Islet of Langerhans (tissue), 1 donor: ENCODE measurements around the gene FGD3.

Source experiments
- FAIRE-seq: peaks from one replicate; lab custom pipeline; 2011; peaks lifted over from hg19 to GRCh38; lab: Jason Lieb, UNC

FGD3 gene

DNA sequence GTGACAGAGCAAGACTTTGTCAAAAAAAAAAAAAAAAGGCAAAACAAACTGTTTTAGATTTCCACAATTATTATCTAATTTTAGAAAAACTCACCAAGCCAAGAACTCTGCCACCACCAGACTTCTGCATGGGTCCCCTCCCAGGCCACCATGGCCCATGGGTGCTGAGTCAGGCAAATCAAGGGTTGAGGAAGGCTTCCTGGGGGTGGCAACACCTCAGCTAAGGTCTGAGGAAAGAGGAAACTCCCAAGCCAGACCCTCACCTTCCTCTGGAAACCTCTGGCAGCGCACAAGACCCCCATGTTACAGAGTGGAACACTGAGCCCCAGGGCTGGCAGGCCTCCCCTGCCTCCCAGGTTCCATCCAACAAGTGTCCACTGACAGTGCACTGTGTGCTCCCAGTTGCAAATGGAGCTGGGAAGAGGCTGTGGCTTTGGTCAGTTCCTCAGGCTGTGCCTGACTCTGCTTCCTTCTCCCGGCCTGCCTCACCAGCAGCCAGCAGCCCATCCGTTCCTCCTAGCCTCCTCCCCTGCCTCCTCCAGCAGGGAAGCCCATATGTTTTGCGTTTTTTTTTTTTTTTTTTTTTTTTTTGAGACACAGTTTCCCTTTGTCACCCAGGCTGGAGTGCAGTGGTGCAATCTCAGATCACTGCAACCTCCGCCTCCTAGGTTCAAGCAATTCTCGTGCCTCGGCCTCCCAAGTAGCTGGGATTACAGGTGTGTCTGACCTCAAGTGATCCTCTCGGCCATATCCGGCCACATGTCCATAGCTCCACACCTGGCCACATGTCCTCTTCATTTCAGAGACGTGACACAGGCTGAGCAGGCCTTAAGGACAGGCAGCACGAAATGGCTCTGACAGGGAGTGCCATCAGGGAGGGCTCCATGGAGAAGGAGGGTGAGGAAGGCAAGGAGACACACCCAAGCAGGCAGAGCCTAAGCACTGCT is 107.7 kb downstream of the FGD3 start:
- FAIRE-seq: no peak

DNA sequence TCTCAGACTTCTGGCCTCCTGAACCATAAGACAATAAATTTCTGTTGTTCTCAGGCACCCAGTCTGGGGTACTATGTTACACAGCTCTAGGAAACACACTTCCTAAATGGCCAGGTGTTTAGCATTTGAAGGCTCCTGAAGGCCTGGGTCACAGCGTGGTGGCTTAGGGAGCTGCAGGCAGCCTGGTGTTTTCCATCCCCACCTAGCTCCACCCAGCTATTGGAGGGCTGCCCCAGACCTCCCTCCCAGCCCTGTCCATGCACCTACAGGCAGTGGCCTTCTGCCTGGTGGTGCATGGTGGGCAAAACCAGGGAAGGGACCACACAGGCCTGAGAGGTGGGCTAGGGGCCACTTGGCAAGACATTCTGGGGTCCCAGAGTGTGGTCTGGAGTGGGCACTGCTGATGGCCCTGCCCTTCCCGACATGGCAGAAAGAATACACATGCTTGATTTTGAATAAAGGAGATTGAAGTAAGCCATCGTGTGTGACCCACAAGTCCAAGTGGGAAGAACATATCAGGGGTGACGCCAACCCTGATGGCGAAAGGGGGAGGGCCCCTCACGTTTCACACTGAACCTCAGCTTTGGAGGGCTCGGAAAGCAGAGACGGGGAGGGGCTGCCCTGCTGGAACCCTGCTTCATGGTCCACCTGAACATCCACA is 109.8 kb downstream of the FGD3 start:
- no peak for FAIRE-seq

DNA sequence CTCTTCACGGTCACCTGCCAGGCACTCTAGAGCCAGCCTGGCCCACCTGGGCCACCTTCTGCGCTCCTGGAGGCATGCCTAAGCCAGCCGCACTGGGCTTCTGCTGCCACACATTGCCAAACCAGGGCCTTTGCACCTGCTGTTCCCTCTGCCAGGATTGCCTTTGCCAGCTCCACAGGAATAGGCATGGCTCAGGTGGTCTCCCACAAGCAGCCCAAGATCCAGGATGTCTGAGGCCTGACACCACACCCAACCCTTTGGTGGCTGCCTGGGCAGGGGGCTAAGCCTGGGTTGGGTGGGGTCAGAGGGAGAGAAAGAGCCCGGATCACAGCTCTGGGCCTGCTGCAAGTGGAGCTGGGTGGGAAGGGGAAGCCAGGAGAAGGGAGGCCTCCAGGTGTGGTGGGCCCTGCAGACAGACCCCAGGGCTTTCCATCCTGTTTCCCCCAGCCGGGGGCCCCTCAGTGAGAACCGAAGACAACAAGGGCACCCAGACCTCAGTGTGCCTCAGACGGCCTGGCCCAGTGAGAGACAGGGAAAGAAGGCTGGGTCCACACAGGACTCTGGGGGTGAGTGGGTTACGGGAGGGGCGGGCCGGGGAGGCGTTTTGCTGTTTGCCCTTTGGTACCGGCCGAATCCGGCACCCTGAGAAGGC is 110.5 kb downstream of the FGD3 start:
- FAIRE-seq: no peak

DNA sequence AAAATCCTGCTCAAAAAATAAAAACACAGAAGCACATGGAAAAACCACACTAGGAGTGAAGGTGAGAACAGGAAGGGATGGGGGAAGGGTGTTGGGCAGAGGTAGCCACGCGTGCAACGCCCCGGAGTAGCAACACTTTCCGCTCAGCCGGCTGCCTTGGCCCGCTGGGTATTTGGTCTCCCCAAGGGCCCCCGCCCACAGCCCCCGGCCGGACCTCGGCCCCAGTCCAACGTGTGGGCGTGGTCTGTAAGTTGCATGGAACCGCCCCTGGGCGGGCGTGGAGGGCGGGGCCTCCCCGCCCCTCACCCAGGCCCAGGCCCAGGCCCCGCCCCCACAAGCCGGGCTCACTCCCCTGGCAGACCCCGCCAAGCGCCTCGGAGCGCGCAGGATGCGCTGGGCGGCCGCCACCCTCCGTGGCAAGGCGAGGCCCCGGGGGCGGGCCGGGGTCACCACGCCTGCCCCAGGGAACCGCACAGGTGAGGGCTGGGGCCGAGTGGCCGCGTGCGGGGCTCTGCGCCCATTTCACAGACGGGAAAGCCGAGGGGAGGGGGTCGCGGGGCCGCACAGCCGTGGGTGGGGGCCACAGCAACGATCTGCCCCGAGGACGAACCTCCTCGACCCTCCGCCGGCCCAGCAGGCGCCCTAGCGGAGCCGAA is 111.2 kb downstream of the FGD3 start, which contains the start of gene SUSD3:
TSS of gene SUSD3 (plus strand) at position 347 of the 656 bp plus-strand sequence. CDS start at position 389, 42 bp downstream.
- no peak for FAIRE-seq

DNA sequence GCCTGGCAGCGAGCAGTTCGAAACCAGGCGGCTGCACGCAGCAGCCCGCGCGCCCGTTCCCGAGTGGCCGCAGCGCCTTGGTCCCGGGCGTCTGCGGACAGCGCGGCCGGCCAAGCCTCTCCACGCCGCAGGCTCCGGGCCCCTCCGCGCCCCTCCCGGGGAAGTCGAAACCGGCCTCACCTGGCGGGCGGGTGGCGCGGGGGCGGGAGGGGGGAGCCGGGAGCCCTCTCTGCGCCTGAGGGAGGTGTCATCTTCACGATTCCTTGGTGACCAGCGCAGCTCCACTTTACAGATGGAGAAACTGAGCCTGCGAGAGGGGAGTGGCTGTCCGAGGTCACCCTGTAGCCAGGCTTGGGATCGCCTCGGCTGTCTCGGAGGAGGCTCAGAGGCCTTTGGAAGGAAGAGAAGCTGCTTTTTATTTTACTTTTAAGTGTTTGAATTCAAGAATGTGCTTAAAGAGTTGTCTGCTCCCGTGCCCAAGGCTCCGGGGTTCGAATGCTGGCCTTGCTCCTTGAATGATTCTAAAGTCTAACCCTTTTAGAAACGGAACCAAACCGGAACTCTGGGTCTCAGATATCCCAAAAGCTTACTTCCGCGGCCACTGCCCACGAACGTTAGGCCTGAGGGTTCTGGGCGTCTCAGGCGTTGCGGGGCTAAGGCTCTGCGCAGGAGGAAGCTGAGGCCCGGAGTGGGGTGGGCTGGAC is 111.8 kb downstream of the FGD3 start:
- FAIRE-seq: no peak

DNA sequence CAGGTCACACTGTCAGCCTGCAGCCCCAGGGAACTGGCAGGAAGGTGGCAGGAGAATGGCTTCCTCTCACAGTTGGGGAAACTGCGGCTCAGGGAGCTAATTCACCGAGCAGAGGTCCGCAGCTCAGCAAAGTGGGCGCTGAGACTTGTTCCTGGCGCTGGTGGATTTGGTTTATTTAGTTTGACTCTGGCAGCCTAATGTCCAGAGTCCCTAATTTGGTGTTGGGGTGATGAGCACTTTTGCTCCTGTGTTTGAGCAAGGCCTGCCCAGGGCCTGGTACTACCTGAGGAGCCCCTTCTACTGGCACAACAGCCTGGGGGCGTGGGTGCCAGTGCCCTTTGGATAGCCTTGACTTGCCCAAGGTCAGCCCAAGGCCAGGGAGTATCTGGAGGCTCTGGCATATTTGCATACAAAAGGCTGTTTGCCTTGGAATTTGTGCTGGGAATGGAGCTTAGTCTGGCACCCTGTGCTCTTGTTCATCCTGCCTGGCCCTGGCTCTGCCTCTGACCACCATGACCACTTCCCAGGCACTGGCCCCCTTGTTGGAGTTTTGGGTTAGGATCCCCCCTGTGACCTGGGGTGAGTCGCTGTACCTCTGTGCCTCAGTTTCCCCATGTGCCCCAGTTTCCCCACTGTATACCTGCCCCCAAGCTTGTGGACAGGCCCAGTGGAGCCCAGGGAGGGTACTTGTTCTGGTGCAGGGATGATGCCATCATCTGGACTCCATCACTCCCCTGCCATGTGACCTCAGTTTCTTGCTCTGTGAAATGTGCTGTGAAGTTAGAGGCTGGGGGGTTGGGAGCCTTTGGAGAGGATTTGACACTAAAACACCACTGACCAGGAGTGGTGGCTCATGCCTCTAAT is 112.6 kb downstream of the FGD3 start:
- no peak for FAIRE-seq

DNA sequence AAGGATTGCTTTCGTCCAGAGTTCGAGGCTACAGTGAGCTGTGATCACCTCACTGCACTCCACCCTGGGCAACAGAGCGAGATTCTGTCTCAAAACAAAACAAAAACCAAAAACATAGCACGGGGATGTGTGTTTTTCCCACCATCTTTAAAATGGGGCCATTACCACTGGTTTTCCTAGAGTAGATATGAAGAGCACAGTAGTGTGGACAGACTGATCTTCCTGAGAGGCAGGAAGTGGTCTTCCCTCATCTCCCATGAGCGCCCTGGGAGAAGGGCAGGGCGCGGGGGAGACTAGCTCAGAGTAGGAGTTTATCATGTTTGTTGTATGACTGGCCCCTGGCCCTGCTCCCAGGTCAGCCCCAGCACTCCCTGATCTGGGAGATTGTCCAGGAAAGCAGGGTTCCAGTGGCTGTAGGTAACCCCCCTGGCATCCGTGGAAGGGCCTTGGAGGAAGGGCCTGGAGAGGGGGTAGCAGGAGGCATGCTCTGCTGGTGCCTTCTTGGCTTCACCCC is 113.5 kb downstream of the FGD3 start:
- no peak for FAIRE-seq

DNA sequence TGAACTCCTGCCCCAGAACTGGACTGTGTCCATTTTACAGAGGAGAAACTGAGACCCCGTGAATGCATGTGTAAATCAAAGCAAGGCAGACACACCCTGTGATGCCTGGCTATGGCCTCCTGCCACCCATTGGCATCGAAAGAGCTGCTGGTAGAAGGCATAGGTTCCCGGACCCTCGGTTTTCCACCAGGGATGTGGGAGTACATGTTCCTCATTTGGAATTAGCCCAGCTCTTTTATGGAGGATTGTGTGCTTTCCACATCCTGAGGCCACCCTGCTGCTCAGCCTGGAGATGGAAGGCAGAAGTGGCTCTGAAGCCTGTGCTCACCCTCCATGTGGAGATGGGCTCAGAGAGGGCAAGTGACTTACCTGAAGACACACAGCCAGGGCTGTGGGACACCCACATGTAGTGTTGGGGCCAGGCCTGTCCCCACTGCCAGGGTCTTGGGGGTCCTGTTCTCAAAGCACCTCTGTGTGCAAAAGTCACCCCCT is 114.0 kb downstream of the FGD3 start:
- FAIRE-seq: no peak

DNA sequence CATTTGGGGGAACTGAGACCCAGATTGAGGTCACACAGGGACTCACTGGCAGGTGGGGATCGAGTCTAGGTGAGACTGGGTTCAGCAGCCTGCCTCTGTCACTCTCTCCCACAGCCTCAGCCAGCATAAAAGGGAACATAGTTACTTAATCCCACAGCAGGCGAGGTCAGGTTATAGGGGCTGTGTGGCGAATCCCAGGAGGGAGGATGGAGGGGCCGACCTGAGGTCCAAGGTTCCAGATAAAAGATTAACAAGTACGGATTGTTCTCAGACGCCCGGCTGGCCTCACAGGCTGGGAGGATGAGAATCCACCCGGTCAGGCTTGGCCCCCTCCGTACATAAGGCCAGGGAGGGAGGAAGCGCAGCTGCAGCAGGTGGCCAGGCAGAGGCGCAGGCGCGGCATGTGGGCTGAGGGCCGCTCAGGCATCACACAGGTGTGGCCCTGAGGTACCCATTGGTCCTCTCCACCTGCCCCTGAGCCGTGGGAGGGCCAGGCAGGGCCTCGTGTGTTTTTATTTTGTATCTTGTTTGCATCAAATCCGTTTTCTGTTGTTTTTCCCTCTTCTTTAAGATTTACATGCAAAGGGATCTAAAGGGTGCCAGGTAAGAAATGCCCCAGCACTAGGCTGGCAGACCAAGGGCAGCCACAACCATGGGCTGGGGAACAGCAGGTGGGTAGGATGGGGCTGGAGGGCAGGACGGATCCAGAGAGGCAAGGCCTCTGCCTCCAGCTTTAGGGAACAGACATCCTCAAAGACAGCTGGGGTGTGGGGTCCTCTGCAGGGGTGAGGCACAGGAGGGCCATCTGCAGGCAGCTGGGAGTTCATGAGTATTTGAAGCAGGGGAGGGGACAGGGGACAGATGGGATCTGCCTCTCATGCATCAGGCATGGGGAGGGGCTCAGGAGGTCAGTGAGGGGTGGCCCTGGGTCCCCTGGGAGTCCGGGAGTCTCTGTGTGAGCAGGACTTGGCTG is 114.8 kb downstream of the FGD3 start:
- no peak for FAIRE-seq

DNA sequence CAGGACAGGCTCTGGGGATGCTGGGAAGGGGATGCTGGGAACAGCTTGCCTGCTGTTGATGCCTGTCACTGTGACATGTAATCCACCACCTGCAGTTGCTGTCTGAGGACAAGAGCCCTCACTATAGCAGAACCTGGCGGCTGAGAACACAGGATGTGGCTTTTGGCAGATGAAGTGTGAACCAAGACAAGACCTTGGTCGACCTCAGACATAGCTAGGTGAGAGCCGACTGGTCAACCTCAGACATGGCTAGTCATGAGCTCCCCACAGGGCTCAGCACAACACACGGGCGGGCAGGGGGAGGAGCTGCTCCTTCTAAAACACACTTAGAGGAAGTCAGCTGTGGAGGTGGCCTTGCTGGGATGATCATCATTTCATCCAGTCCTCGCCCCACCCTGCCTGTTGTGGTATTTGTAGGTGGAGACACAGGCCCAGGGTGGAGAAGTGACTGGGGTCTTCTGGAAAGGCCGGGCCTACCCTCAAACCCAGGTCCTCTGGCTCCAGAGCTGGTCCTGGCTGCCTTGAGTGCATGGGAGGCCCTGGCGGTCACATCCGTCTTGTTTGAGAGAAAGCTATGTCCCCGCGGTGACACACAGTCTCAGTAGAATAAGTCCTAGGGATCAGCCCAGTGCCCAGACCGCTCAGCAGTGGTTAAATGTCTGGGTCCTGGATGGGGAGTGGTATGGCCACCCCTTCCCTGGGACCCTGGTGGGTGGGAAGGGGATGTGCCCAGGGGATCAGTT is 117.2 kb downstream of the FGD3 start:
- FAIRE-seq: no peak

DNA sequence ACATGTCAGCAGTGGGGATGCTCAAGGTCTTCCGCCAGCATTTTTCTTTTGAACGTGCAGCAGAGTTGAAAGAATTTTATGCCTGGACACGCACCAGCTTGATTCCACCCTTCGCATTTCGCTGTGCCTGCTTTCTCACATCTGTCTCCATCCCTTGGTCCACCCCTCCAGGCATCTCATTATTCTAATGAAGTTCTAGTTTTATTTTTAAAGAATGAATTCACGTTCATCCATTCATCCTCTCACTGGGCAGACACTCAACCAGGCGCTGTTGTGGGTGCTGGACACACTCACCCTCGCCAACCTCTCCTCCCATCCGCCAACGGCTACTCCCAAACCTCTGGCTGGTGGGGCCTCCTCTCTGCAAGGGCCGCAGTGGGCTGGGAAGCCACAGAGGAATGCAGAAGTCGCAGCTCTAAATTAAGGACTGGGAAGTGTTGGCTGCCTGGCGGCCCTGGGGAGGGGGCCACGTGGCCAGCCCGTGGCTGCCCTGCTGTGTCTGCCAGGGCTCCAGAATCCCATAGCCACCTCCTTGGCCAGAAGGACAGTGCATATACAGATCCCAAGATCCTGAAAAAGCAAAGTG is 117.9 kb downstream of the FGD3 start:
- no peak for FAIRE-seq

DNA sequence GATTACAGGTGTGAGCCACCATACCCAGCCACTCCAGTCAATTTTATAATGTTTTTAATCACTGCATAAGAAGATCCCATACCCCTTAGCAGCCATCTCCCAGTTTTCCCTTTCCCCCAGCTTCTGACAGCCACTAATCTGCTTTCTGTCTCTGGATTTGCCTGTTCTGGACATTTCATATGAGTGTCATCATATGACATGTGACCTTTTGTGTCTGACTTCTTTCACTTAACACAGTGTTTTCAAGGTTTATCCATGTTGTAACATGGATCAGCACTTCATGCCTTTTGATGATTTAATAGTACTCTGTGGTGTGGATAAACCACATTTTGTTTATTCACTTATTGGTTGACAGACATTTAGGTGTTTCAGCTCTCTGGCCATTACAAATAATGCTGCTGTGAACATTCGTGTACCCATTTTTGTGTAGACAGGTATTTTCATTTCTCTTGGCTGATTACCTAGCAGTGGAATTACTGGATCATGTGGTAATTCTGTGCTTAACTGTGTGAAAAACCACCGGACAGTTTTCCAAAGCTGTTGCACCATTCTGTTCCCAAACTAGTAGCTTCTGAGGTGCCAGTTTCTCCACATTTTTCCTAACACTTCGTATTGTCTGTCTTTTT is 119.8 kb downstream of the FGD3 start:
- FAIRE-seq: no peak

DNA sequence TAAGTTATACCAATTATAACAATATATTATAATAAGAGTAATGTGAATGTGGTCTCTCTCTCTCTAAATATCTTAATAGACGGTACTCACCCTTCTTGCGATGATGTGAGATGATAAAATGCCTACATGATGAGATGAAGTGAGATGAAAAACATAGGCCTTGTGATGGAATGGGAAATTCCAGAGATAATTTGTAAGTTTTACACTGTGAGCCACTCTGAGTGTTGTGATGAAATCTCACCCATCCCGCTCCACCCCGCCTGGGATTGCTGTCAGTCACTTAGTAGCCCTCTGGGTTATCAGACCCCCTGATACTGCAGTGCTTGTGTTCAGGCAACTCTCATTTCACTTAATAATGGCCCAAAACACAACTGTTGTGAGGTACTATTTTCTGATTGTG is 121.6 kb downstream of the FGD3 start:
- no peak for FAIRE-seq

DNA sequence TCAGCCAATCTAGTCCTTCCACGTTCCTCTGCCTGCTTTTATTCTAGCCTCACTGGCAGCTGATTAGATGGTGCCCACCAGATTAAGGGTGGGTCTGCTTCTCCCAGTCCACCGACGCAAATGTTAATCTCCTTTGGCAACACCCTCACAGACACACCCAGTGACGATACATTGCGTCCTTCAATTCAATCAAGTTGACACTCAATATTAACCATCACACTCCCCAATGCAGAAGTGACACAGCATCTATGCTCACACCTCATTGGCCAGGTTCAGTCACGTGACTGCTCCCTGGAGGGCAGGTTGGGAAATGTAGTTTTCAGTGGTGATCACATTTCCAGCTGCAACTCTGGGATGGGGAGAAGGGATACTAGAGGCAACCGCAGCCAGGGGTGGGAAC is 124.1 kb downstream of the FGD3 start:
- FAIRE-seq: no peak

DNA sequence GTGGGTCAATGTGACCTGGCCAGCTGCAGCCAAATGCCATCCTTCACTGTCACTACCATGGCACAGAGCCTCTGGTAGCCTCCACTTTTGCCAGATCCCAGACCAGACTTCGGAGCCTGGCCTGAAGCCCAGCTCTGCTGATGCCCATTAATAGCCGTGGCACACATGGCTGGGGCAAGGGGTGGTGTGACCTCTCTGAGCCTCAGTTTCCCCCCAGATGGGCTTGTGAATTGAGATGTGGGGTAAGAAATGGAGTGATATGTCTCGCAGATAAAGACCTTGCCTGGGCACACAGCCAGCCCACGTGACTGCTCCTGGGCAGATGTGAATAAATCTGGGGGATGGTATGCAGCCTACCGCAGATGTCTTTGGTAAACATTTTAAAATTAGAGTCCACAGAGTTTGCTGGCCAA is 125.1 kb downstream of the FGD3 start:
- FAIRE-seq: no peak

DNA sequence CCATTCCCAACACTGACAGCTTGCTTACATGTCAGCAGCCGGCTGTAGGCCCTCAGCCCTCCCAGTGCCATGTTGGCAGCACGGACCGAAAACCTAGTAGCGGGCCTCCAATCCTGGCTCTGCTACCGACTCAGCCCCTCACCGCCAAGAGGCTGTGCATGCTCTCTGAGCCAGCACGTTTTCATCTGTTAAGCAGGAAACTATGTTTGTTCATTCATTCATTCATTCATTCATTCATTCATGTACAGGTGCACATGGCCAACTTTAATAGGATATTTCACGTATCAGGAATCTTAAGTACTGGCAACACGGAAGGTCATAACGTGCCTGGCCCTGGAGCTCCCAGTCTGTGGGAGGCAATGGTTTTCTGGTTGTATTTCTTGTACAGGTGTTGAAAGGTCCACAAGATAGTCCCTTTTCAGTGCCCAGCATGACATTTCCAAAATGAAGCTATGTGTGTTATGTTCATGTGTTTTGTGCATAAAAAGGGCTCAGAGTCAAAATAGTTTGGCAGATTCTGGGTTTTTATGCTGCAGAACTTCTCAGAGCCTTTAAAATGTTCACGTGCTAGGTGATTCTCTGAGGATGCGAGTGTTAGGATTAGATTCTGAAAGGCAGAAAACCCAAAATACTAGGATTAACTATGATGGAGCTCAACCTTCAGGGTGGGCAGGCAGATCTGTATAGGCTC is 128.9 kb downstream of the FGD3 start:
- no peak for FAIRE-seq

DNA sequence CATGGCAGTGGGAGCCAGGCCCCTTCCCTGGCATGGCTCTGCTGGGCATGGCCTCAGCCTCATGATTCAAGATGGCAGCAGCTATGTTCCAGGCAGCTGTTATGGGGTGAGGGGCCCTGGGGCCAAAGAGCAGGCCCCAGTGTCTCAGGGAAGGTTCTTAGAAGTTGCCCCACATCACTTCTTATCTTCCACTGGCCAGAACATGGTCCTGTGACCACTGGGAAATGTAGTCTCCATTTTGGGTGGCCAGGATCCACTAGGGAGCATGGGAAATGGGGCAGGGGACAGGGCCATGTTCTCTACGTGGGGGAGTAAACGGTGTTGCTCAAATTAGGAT is 129.4 kb downstream of the FGD3 start:
- no peak for FAIRE-seq
